HG02973 (cell line): ENCODE results near the gene UST.

Experiments used
- ATAC-seq: cut with Tn5 transposase; IDR thresholded peaks from one replicate; pipeline ENCODE4 v1.9.1; 2021; ENCODE audit warnings: moderate library complexity; ENCODE audit not compliant: unreplicated experiment

The UST gene, protein sequence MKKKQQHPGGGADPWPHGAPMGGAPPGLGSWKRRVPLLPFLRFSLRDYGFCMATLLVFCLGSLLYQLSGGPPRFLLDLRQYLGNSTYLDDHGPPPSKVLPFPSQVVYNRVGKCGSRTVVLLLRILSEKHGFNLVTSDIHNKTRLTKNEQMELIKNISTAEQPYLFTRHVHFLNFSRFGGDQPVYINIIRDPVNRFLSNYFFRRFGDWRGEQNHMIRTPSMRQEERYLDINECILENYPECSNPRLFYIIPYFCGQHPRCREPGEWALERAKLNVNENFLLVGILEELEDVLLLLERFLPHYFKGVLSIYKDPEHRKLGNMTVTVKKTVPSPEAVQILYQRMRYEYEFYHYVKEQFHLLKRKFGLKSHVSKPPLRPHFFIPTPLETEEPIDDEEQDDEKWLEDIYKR

DNA sequence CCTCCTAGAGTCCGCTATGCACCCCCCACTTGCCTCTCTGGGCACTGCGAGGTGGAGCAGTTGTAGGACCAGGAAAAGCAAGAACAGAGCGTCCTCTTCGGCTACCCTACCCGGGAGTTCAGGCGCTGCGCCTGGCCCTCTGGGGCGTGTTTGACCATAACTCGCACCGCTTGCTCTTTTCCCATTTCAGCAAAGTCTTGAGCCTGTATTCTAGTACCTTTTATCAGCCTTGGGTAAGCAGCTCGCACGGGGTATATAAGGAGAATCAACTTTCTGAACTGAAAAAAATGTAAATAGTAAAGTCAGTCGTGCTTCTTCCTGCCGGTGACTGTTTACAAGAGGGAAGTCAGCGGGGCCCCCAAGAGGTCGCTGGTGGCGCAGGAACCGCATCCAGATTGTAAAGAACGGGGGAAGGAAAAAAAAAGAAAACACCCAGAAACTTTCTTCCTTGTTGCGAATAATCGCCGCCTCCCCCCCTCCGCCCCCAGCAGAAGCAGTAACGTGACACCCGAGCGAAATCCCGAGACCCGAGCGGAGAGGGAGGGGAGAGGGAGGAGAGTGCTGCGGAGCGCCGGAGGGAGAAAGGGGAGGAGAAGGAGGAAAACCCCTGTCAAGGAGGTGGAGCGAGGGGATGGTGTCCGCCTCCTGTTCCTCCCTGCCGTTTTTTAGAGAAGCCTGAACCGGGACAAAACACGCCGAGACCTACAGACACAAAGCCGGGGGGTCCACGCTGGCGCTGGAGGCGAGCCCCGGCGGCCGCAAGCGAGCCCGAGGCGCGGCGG lies at the start of gene UST:
Gene UST (plus strand): TSS at position 668 of the 782 bp plus-strand sequence. CDS start 401 bp downstream, outside the sequence.
- ATAC-seq = peak; percentile 44

DNA sequence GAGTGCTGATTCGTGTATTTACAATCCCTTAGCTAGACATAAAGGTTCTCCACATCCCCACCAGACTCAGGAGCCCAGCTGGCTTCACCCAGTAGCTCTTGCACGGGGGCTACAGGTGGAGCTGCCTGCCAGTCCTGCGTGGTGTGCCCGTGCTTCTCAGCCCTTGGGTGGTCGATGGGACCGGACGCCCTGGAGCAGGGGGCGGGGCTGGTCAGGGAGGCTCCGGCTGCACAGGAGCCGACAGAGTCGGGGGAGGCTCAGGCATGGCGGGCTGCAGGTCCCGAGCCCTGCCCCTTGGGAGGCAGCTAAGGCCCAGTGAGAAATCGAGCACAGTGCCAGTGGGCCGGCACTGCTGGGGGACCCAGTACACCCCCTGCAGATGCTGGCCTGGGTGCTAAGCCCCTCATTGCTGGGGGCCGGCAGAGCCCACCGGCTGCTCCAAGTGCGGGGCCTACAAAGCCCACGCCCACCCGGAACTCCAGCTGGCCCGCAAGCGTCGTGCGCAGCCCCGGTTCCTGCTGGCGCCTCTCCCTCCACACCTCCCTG lies 48.9 kb upstream of the UST start:
- no peak for ATAC-seq

DNA sequence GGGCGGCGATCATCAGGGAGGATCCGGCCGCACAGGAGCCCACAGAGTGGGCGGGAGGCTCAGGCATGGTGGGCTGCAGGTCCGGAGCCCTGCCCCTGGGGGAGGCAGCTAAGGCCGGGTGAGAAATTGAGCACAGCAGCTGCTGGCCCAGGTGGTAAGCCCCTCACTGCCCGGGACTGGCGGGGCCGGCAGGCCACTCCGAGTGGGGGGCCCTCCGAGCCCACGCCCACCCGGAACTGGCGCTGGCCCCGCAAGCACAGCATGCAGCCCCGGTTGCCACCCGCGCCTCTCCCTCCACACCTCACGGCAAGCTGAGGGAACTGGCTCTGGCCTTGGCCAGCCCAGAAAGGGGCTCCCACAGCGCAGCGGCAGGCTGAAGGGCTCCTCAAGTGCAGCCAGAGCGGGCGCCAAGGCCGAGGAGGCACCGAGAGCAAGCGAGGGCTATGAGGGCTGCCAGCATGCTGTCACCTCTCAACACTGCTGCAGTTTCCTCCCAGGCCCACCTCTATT lies 48.1 kb upstream of the UST start:
- no peak for ATAC-seq

DNA sequence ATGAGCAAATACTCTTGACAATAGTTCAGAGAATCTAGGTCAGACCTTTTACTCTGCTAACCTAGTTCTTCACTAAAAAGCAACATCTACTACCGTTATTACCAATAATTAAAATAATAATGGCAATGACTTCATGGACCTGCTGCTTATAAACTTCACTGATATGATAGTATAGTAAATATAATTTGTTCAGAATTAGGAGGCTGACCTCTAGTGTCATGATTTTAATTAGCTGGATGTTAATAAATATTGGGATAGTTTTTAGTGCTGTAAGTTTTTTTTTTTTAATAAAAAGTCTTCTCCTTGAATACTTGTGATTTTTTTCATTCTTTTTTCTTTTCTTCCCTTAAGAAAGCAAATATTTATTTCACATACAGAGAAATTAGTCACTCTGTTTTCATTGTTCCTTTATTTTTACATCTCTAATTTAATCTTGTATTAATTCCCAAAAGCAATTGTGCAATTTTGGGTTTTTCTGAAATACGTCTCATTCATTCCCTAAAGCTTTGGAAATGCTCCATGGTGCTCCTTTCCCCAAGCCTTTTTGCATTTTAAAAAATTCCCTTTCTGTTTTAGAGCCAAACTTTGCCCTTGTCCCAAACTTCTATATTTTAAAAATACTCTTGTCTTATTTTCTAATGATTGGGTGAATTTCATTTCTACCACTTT lies 46.6 kb upstream of the UST start:
- no peak for ATAC-seq

DNA sequence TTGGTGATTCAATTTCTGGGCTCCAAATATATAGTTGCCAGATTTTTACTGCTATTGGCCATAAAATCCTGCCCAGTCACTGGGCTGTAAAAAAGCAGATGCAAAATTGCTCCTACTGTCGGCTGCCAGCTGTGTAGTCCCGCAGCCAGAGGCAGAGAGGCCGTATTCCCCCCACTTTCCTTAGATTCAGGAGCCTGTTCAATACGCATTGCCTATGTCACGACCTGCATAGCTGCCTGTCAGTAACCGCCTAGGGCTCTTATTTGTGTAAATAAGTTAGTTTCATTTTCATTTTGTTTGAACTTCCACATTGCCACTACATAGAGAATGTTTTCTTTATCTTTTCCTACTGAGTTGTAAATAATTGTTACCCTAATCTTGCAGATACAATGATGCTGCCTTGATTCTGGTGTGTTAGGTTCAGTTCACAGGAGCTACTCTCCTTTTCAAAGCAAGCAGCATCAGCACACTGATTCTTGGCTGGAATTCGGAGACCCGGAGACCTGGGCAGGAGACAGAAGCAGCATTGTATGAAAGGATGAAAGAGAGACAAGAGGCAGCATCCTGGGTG lies 46.0 kb upstream of the UST start:
- peak; percentile 79 for ATAC-seq

DNA sequence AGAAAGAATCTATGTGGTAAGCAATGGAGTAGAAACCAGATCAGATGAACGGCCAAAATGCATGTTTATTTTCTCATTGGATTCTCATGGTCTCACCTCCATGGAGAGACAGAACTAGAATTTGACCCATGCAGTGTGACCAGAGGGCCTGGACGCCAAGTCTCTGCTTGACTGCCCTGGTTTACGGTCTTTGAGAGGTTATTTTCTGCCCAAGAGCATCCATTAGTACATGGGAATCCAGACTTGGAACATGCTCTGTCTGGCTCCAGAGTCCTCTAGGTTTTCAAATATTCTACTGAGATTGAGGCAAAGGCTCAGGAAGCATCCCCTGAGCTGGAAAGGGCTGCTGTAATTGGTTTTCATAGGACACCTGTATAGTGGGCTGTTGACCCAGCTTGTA lies 45.5 kb upstream of the UST start:
- no peak for ATAC-seq

DNA sequence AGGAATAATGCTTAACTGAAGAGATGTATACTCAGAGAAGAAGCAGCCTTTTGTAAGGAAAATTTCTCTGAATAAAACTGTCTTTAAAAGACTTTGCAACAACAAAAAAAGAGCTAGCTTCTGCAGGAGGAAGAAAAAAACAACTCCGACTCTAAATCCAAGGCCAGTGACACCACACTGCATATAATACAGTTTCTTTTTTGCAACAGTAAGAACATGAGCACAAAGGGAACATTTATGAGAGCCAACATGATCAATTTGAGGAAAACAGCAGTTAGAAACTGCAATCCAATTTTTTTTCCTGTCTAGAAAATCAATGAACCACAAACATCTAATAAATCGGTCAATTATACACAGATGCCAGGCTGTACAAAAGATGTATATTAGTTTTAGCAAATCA lies 42.9 kb upstream of the UST start:
- ATAC-seq = no peak

DNA sequence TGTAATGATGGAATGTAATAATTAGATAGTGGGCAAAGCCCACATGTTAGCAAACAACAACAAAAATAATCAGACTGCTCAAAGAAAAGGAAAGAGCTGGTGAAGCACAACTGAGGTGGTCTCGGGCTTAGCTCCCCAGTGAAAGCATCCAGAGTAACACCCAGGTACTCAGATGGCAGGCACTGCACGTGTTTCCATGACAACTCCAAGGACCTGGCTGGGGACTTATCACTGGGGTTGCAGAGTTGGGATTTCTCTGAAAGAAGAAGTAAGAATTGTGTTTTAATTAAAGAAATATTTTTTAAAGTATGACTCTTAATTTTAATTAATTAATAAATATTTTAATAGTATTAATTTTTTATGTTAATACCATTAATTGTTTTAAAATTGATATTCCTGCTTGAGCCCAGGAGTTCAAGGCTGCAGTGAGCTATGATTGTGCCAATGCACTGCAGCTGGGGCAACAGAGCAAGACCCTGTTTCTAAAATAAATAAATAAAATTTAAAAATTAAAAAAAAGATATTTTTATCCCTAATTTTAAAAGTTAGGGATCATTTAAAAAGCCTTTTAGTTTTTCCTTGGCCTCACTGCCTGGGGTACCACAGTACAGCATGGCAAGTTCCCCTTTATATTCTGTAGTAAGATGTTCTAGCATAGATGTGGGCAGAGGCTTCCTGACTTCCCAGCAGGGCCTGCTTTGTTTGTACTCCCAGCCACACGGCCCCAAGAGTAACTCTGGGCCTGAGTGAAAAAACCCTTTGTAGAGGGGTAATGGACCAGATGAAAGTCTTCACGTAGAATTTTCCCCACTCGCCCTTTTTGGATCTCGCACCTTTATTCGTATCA lies 42.2 kb upstream of the UST start:
- ATAC-seq = no peak

DNA sequence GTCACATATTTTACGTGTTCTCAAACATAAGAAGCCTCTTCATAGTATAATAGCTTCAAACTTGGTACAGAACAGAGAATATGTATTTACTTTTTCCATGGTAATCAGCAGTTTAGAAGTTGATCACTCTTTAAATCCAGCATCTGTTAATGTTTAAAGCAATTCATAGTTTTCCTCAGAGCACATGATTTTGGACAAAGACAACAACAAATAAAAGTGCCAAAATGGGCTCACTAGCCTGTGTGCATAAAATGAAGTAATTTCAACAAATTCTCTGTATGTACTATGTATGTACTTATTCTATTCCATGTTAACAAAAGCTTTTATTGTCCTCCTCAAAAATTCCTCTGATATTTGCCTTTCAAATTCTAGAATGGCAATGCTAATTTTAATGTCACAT lies 38.1 kb upstream of the UST start:
- no peak for ATAC-seq

DNA sequence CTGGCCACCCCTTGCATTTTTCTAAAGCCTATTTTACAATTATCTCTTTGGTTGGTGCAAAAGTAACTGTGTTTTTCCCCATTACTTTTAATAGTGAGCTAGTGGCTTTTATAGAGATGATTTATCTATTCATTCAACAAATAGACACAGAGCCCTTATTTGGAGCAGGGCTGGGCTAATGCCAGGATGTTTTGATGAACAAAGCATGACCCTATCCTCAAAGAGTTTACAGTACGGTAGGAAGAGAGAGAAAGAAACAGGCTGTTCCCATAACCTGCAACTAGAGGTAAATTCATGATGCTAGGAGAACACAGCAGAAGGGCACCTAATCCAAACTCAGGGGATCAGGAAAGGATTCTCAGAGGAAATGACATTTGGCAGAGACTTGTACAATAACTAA lies 37.3 kb upstream of the UST start:
- ATAC-seq = no peak

DNA sequence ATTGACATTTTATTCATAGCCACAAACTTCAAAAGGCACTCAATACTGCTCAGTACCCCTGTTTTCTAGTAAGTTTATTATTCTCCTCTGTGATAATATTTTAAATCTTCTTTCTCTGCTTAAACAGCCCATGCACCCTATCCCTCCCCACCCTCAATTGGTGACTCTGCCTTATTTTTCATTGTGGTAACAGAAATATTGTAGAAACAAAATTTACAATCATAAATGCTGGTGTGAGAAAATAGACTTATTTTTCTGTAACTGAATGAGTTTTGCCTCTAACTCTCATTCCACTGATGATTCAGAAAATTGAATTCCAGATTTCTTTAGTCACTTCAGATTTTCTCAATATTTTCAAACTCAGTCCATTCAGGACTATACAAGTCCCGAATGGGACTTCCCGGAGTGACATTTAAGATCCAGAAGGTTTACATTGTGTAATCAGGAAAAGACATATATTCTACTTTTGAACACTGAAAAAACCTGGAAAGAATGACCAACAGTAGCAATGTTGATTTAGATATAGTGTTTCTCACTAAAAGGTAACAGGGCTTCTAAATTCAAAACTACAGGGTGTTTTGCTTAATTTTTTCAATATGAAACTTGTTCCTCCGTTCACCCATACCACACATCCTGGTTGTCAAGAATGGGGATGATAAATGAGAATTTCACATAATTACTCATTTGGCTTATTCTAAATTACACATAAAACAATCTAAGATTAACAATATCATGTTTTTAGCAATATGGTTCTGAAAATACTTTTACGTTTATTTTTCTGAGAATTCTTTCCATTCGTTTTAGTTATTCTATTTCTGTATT lies 34.8 kb upstream of the UST start:
- no peak for ATAC-seq

DNA sequence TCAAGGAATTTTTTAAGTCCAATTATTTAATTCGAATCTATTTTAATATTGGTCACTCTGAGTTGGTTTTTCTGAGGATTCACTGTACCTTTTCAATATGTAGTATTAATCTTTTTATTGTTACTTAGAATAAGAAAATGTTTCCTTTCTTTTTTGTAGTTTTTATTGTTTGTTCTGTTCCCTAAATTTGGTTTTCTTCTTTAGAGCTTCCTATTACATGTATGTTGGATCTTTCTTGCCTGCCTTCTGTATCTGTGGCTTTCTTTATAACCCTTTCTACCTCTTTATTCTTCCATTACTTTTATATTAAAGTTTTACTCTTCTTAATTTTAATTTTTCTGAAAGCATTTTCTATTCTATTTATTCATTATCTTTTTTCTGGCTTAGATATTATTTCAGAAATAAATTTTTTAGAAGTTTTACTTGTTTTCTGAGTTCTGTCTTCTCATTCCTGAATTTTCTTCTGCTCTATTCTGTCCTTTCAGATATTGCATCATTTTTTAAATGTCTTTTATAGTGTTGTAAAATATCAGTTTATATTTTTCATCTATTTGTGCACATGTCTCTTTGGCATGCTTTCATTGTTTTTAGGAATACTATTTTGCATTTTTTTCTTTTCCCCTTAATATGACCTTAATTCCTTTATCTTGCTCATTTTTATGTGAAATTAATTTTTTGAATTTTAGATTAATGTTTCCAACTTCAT lies 33.6 kb upstream of the UST start:
- no peak for ATAC-seq

DNA sequence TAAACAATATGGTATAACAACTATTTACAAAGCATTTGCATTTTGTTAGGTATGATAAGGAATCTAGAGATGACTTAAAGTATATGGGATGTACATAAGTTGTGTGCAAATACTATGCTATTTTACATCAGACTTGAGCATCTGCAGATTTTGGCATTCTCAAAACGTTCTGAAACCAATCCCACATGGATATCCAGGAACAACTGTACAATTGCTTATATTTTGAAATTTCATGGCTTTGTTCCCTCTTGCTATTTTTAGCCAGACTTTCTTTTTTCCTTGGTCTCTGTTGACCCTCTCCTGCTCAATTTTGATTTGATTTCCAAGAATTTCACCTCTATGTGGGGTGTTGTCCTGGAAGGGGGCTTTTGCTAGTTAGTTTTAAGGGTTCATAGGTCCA lies 32.9 kb upstream of the UST start:
- ATAC-seq = no peak

DNA sequence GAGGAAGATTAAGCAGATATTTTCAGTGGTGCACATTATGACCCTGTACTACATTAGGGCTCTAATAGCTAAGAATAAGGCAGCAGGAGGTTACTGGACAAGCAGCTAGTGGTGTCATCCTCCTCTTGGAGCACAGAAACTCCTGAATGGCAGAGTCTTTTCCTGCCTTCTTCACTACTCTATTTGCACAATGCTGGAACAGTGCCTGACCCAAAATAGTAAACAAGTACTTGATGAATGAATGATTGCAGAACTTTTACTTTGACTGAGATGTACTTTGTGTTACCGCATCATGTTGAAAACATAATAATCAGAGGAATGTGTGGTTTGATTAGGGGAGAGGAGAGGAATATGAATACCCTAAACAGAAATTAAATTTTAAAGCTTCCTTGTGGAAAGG lies 30.0 kb upstream of the UST start:
- no peak for ATAC-seq

DNA sequence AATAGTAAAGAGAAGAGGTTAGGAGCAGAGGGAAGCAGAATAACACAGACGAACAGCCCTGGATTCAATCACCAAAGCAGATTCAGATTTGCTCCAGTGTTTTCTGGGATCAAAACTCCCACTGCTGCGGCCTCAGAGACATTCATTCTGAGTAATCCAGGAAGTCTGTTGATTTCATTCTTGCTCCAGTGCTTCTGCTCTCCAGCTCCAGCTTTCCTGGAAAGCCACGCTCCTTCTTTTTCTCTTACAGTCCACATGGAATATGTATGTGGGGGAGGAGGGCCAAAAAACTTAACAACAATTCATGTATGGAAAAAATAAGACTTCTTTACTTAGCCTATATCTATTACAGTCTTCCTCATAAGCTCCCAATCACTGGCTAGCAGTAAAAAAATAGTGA lies 26.4 kb upstream of the UST start:
- no peak for ATAC-seq

DNA sequence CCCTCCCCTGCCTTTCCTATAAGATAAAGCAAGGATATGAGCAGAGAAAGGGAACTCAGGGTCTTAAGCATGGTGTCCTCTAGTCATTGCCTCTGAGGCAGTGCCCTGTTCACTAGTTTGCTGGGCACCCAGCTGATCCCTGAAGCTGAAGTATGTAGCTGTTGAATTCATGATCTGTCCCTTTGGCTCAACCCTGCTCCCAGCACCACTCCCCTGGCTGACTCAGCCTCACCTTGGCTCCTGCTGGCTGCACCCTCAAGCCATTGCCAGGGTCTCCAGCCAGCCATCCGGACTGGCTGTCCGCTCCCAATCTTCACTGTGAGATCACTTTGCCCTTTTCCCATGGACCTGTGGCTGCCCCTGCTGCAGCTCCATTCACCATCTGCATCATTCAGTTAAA lies 25.9 kb upstream of the UST start:
- no peak for ATAC-seq

DNA sequence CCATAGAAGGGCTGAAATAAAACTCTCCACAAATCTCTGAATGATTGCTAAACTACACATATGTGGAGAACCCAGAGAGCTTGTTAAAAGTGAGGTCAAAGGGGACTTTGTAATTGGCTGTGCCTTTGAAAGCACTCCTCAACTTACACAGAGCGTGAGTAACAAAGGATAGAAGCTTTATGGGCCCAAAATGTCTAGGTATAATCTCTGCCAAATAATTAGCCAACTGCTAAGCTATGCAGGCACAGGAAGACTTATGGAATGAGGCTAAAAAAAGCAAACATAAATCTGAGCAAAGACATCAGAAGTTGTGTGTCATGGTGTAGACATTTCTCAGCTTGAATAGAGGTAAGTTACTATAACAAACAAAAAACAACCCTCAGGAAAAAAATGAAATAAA lies 23.3 kb upstream of the UST start:
- ATAC-seq = no peak

DNA sequence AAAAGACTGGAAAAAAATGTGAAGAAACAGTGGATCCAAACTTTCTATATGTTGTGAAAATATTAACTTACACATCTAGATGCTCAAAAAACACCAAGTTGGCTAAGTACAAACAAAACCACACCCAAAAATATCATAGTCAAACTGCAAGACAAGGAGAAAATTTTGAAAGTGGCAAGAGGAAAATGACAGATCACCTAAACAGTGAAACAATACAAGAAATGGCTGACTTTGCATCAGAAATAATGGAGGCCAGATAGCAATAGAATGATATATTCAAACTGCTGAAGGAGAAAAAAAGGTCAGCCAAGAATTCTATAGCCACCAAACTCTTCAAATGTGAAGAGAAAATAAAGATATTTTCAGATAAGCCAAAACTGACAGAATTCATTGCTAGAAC lies 22.4 kb upstream of the UST start:
- no peak for ATAC-seq

DNA sequence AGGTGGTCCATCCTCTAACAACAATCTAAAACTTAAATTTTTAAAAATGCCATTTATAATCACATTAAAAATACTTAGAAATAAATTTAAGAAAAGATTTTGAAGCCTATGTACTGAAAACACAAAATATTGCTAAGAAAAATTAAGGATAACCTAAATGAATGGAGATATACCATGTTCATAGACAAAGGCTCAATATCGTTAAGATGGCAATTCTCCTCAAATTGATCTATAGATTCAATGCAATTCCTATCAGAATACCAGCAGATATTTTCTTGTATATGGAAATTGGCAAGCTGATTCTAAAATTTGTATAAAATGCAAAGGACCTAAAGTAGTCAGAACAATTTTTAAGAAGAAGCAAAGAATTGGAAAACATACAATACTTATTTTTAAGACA lies 19.7 kb upstream of the UST start:
- no peak for ATAC-seq
